HCT116 (cell line): ENCODE measurements around the gene FAM9B.

ENCODE experiments used
- CEBPB ChIP-seq: IDR thresholded peaks from 2 replicates; pipeline ENCODE4 v1.6.1; 2012; ENCODE audit warnings: low read depth
- EZH2 ChIP-seq: fragments of 200-600 bp; sonication (generic); IDR thresholded peaks from 2 replicates; pipeline ENCODE4 v1.6.1; 2017; ENCODE audit warnings: antibody characterized with exemption, mixed run types
- POLR2A ChIP-seq: IDR thresholded peaks from 2 replicates; pipeline ENCODE4 v1.7.0; 2011; ENCODE audit warnings: borderline replicate concordance; ENCODE audit not compliant: insufficient read depth, insufficient read length; ENCODE audit errors: extremely low read depth
- POLR2AphosphoS5 ChIP-seq: IDR thresholded peaks from 2 replicates; pipeline ENCODE4 v1.6.1; 2011; ENCODE audit warnings: mild to moderate bottlenecking, low read depth, low read length, moderate library complexity
- ZNF274 ChIP-seq: fragments of 200-500 bp; sonication (Bioruptor generic); IDR thresholded peaks from 2 replicates; pipeline ENCODE4 v1.6.1; 2014; ENCODE audit warnings: mild to moderate bottlenecking, low read depth, low read length, inconsistent platforms
- TF ChIP-seq, protein P1 (sequence below): IDR thresholded peaks from 2 replicates; pipeline ENCODE4 v1.6.1; 2012; ENCODE audit warnings: low read depth
- TF ChIP-seq, protein P2 (sequence below), 3 experiments: fragments of 200-600 bp in 1 of 3; sonication (generic) in 1 of 3; IDR thresholded peaks in 2 of 3; conservative IDR thresholded peaks in 1 of 3; 2 replicates each; pipeline ENCODE4 v1.5.1; 2012 to 2017; ENCODE audit warnings: low read depth in 2 of 3, low read length in 2 of 3, antibody characterized with exemption in 1 of 3, borderline replicate concordance in 1 of 3, control low read depth in 1 of 3, mild to moderate bottlenecking in 1 of 3, mixed read lengths in 1 of 3, mixed run types in 1 of 3, moderate library complexity in 1 of 3; ENCODE audit not compliant: insufficient read depth in 1 of 3

DNA sequence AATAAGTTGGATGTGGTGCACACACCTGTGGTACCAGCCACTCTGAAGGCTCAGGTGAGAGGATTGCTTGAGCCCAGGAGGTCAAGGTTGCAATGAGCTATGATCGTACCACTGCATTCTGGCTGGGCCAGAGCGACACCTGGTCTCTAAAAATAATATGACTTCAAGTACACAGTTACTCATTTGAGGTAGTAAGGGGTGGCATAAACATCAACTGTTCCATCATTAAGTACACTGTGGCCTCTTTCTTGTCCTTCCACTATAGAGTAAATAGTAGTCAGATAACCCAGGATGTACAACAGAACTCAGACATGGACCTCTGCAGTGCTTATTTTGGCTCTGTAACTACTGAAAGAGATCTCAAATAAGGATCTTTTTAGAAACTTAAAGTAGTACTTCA is 10.6 kb downstream of the FAM9B start:
- TF ChIP-seq, protein P1, sequence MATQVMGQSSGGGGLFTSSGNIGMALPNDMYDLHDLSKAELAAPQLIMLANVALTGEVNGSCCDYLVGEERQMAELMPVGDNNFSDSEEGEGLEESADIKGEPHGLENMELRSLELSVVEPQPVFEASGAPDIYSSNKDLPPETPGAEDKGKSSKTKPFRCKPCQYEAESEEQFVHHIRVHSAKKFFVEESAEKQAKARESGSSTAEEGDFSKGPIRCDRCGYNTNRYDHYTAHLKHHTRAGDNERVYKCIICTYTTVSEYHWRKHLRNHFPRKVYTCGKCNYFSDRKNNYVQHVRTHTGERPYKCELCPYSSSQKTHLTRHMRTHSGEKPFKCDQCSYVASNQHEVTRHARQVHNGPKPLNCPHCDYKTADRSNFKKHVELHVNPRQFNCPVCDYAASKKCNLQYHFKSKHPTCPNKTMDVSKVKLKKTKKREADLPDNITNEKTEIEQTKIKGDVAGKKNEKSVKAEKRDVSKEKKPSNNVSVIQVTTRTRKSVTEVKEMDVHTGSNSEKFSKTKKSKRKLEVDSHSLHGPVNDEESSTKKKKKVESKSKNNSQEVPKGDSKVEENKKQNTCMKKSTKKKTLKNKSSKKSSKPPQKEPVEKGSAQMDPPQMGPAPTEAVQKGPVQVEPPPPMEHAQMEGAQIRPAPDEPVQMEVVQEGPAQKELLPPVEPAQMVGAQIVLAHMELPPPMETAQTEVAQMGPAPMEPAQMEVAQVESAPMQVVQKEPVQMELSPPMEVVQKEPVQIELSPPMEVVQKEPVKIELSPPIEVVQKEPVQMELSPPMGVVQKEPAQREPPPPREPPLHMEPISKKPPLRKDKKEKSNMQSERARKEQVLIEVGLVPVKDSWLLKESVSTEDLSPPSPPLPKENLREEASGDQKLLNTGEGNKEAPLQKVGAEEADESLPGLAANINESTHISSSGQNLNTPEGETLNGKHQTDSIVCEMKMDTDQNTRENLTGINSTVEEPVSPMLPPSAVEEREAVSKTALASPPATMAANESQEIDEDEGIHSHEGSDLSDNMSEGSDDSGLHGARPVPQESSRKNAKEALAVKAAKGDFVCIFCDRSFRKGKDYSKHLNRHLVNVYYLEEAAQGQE: no peak
- TF ChIP-seq EZH2 (no peak), POLR2A (no peak), CEBPB (no peak), POLR2AphosphoS5 (no peak), ZNF274 (no peak)
- TF ChIP-seq, protein P2, sequence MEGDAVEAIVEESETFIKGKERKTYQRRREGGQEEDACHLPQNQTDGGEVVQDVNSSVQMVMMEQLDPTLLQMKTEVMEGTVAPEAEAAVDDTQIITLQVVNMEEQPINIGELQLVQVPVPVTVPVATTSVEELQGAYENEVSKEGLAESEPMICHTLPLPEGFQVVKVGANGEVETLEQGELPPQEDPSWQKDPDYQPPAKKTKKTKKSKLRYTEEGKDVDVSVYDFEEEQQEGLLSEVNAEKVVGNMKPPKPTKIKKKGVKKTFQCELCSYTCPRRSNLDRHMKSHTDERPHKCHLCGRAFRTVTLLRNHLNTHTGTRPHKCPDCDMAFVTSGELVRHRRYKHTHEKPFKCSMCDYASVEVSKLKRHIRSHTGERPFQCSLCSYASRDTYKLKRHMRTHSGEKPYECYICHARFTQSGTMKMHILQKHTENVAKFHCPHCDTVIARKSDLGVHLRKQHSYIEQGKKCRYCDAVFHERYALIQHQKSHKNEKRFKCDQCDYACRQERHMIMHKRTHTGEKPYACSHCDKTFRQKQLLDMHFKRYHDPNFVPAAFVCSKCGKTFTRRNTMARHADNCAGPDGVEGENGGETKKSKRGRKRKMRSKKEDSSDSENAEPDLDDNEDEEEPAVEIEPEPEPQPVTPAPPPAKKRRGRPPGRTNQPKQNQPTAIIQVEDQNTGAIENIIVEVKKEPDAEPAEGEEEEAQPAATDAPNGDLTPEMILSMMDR (IDR thresholded peaks at IDR 0.05 in 2 of 3, conservative IDR thresholded peaks at IDR 0.05 in 1 of 3; ENCODE audit: borderline replicate concordance in 1 of 3, insufficient read depth in 1 of 3, low read depth in 2 of 3, low read length in 2 of 3): no peak
